ENCODE results near the gene MCC. TPM values are rescaled to one million over a fixed set of nuclear protein-coding genes. Genes with fewer than 3 reads are reported as not detected.
A peak's percentile ranks its signal among the peaks of the same experiment; 100 is the strongest.

The MCC gene
- total RNA-seq: 29.4 TPM
- long read RNA-seq, full-length matches to known transcripts: 3 of 23 reads
- long read RNA-seq, partial matches to known transcripts: 8 of 23 reads
- long read RNA-seq, other reads (novel, unspliced or antisense): 12 of 23 reads

DNA sequence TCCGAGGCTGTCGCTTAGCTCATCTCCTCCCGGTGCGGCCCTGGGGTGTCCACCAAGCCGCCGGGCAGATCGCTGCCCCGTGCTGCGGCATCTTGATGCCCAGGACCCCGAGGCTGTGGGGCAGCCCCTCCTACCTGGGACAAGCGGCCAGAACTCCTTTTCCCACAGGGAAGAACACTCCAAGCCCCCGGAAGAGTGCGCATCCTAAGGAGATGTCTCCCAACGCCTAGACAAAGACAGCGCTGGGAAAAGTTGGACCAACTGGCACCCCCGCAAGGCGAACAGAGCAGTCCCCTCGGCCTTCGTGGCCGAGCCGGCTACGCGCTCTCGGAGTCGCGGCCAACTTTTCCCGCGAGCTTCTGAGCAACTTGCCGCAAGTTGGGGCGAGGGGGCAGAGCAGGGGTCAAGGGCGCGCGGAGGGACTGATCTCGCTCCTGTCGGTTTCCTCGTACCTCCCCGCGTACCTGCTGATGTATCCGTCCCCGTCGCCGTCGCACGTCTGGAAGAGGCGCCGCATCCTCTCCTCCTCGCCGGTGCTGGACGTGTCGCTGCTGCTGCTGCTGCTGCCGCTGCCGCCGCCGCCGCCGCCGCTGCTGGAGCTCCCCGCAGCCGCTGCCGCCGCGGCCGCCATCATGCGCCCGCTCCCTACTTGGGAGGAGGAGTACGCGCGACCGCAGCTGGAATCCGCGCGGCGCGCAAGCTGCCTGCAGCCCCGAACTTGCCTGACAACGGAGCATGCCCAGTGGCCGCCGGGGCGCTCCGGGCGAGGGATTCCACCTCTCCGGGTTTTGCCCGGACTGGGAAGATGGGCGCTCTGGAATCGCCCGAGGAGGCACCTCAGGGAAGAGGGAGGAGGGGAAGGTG is at the start of gene MCC:
Gene MCC (minus strand): TSS at position 673 of the 864 bp plus-strand sequence.
- DNase-seq: peak; percentile 86
- intact Hi-C loops (cut with DNase I): no loop called here
- ATAC-seq (ENCODE audit: poor library complexity): peak; percentile 96

- no peak for DNase-seq
- ATAC-seq (ENCODE audit: poor library complexity): no peak
- intact Hi-C loops (cut with DNase I): no loop called here
Observed at GRCh38 chr5:113531481-113532159, 43.4 kb upstream of the MCC start.

GRCh38 chr5:113527746-113528145 is 39.5 kb upstream of the MCC start:
- intact Hi-C loops (cut with DNase I): no loop called here
- ATAC-seq (ENCODE audit: poor library complexity) (no peak), DNase-seq (no peak)

GRCh38 chr5:113526421-113526820 is 38.2 kb upstream of the MCC start:
- no peak for DNase-seq
- no peak for ATAC-seq (ENCODE audit: poor library complexity)
- intact Hi-C loops (cut with DNase I): no loop called here

- DNase-seq: no peak
- intact Hi-C loops (cut with DNase I): no loop called here
- peak; percentile 53 for ATAC-seq (ENCODE audit: poor library complexity)
Observed at GRCh38 chr5:113524927-113525326, 36.7 kb upstream of the MCC start.

DNA sequence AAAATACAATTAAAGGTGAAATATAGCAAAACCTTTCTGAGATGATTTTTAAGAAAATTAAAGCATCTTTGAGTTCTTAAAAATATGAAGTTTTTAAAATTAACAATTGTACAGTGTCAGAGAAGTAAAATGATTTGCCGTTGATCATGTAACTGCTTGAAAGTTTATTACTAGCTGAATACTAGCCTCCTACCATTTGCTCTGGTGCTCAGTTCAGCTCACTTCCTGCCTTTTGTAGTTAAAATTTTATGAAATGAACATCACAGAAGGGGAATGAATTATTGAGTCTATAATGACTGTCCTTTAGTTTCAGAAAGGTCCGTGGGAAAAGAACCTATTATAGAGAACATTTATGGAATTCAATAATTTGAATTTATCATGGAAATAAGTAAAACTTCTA is 34.9 kb upstream of the MCC start:
- DNase-seq: no peak
- intact Hi-C loops (cut with DNase I): no loop called here
- ATAC-seq (ENCODE audit: poor library complexity): no peak

GRCh38 chr5:113520899-113521298 is 32.6 kb upstream of the MCC start:
- intact Hi-C loops (cut with DNase I): no loop called here
- DNase-seq (no peak), ATAC-seq (ENCODE audit: poor library complexity) (no peak)

DNA sequence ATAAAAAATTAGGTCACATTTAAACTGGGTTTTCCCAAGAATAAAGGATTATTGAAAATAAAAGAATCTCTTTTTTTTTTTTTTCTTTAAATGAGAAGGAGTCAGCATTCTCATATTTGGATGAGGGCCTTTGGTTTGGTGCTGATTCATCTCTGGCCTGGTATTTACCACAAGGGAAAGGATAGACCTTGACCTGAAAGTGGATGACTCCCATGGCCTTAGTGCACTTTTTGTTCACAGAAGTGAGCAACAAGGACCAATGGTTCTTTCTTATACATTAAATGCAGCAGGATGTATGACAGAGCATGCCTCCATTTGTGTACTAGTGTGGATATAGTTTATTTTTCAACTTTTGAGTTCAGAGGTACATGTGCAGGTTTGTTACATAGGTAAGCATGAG is 32.2 kb upstream of the MCC start:
- DNase-seq: no peak
- intact Hi-C loops (cut with DNase I): no loop called here
- no peak for ATAC-seq (ENCODE audit: poor library complexity)

DNA sequence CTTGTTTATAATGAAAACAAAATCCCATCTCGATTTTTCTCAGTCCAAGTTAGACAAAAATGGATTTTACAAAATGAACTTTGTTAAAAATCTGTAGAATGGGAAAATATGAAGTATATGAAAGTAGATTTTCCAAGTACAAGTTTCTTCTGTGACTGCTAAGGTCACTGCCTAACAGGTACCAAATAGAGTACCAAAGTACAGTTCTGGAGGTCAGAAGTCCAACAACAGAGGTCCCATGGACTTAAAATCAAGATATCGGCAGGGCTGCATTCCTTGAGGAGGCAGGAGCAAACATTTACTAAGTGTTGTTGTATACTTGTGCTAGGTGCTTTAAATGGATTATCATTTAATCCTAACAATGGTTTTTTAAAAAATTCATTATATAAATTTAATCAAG is 31.2 kb upstream of the MCC start:
- intact Hi-C loops (cut with DNase I): loop anchor here (10.0 kb wide), 1 partner anchor 185 kb away; no protein-coding TSS in a partner anchor
- no peak for ATAC-seq (ENCODE audit: poor library complexity)
- no peak for DNase-seq

- intact Hi-C loops (cut with DNase I): loop anchor here (10.0 kb wide), 1 partner anchor 184 kb away; no protein-coding TSS in a partner anchor
- ATAC-seq (ENCODE audit: poor library complexity) (no peak), DNase-seq (no peak)
Observed at GRCh38 chr5:113518884-113519283, 30.6 kb upstream of the MCC start.

DNA sequence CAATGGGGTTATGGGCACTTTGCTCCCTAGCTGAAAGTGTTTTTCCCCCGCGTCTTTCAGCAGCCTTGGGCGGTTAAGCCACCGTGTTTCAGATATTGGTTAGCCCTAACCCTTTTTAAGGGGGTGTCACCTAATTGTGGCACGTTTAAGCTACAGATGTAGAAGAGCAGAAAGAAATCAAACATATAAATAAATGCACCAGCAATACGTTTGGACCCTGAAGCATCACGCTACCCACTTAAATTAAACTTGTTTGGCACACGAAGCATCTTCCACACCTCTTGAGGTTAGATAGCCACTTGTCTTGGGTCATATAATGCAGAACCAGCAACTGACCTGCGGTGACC is 26.0 kb upstream of the MCC start:
- intact Hi-C loops (cut with DNase I): loop anchor here (5.0 to 10.0 kb wide), 3 partner anchors 137 to 517 kb away; no protein-coding TSS in a partner anchor
- DNase-seq (no peak), ATAC-seq (ENCODE audit: poor library complexity) (peak; percentile 17)

GRCh38 chr5:113513384-113514288 is 25.4 kb upstream of the MCC start, which contains the start of gene YTHDC2:
Gene YTHDC2, plus strand, starts transcription at chr5:113513694. Its CDS starts 202 bp downstream, at chr5:113513896.
- peak; percentile 94 for DNase-seq
- intact Hi-C loops (cut with DNase I): loop anchor here (5.0 to 10.0 kb wide), 3 partner anchors 136 to 516 kb away; no protein-coding TSS in a partner anchor
- peak; percentile 99 for ATAC-seq (ENCODE audit: poor library complexity)

DNA sequence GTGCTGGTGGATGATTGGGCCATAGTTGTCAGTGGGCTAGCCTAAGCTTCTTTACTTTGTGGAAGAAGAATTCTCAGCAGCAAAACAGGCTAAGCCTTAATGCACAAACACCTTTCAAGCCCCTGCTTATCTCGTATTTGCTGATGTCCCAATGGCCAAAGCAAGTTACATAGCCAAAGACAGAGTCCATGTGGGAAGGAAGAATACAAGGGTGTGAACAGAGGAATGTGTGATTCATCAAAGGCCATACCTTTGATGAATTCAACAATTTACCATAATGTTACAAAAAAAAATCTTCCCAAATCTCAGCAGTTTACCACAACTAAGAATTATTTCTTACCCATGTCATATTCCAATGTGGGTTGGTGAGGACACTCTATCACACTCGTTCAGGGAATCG is 24.1 kb upstream of the MCC start:
- intact Hi-C loops (cut with DNase I): loop anchor here (5.0 to 10.0 kb wide), 3 partner anchors 135 to 515 kb away; no protein-coding TSS in a partner anchor
- ATAC-seq (ENCODE audit: poor library complexity) (no peak), DNase-seq (no peak)

- DNase-seq (no peak), ATAC-seq (ENCODE audit: poor library complexity) (no peak)
- intact Hi-C loops (cut with DNase I): loop anchor here (5.0 to 10.0 kb wide), 3 partner anchors 134 to 514 kb away; no protein-coding TSS in a partner anchor
Observed at GRCh38 chr5:113510836-113511451, 22.7 kb upstream of the MCC start.

GRCh38 chr5:113508756-113509155 is 20.5 kb upstream of the MCC start:
- DNase-seq: no peak
- intact Hi-C loops (cut with DNase I): no loop called here
- no peak for ATAC-seq (ENCODE audit: poor library complexity)

- intact Hi-C loops (cut with DNase I): no loop called here
- no peak for DNase-seq
- no peak for ATAC-seq (ENCODE audit: poor library complexity)
Observed at GRCh38 chr5:113507601-113508000, 19.3 kb upstream of the MCC start.

DNA sequence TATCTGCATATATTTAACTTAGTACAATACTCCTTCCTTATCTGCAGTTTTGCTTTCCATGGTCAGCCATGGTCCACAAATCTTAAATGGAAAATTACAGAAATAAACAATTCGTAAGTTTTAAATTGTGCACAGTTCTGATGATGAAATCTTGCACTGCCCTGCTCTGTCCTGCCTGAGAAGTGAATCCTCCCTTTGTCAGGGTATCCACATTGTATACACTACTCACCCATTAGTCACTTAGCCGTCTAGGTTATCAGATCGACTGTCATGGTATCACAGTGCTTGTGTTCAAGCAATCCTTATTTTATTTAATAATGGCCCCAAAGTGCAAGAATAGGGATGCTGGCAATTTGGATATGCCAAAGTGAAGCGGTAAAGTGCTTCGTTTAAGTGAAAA is 16.9 kb upstream of the MCC start:
- ATAC-seq (ENCODE audit: poor library complexity): no peak
- intact Hi-C loops (cut with DNase I): no loop called here
- no peak for DNase-seq

DNA sequence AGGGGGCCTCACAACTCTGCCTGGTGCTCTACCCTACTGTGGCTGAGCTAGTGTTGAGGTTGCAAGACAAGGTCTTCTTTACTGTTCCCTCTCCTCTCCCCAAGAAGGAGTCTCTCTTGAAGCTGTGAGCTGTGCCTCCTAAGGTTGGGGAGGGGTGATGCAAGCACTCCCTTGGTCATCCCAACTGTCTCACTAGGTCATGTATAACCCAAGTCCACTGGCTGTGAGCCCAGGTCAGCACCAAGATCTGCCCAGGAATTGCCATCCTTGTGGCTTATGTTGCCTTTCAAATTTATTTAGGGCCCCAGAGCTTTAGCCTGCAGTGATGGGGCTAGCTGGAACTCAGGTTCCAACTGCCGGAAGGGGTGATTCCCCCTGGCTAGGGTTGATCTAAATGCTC is 14.9 kb upstream of the MCC start:
- ATAC-seq (ENCODE audit: poor library complexity) (no peak), DNase-seq (no peak)
- intact Hi-C loops (cut with DNase I): no loop called here

All from Right ventricle myocardium superior (tissue), 1 donor.